BE2C (cell line): ENCODE results near the gene MECR.
A peak's percentile ranks its signal among the peaks of the same experiment; 100 is the strongest.

ENCODE experiments used
- DNase-seq: peaks from one replicate; pipeline ENCODE4 v3.0.0-alpha.2; 2020
- H3K27me3 ChIP-seq: fragments of 250-450 bp; sonication (Bioruptor Pico); 2 replicates; pipeline ENCODE4 v1.5.1; 2020; ENCODE audit warnings: mild to moderate bottlenecking
- H3K36me3 ChIP-seq: fragments of 250-450 bp; sonication (Bioruptor Pico); 2 replicates; pipeline ENCODE4 v1.5.1; 2020; ENCODE audit warnings: mild to moderate bottlenecking
- H3K4me1 ChIP-seq: fragments of 250-450 bp; sonication (Bioruptor Pico); 2 replicates; pipeline ENCODE4 v1.5.1; 2020
- H3K4me3 ChIP-seq: 2 replicates; pipeline ENCODE4 v1.5.1; 2011; ENCODE audit warnings: low read depth, low read length
- H3K9me3 ChIP-seq: fragments of 250-450 bp; sonication (Bioruptor Pico); 2 replicates; pipeline ENCODE4 v1.5.1; 2020
- TF ChIP-seq, protein P1 (sequence below): IDR thresholded peaks from 2 replicates; pipeline ENCODE4 v1.5.1; 2012; ENCODE audit warnings: mild to moderate bottlenecking, low read depth, low read length

The MECR gene

DNA sequence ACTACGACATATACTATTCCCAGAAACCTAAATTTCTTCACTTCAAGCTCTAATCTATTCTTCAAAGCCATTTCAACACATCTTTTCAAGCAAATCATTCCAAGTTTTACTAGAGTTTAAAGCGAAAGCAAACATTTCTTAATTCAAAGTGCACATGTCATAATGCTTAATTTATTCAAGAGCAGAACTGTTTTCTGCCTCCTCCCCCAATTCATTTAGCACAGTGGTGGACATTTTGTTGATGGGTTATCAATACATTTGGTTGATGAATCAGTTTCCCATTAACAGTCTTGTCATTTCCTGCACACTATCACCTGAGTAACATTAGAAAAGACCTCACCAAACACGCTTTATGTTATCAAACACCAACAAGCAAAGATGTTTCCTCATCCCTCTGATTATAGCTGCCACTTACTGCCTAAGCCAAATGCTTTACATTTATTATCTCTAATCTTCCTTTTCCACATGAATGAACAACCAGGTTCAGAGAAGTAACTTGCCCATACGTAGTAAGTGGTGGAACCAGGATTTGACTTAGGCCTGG, 51.0 kb downstream of the MECR start:
- TF ChIP-seq, protein P1, sequence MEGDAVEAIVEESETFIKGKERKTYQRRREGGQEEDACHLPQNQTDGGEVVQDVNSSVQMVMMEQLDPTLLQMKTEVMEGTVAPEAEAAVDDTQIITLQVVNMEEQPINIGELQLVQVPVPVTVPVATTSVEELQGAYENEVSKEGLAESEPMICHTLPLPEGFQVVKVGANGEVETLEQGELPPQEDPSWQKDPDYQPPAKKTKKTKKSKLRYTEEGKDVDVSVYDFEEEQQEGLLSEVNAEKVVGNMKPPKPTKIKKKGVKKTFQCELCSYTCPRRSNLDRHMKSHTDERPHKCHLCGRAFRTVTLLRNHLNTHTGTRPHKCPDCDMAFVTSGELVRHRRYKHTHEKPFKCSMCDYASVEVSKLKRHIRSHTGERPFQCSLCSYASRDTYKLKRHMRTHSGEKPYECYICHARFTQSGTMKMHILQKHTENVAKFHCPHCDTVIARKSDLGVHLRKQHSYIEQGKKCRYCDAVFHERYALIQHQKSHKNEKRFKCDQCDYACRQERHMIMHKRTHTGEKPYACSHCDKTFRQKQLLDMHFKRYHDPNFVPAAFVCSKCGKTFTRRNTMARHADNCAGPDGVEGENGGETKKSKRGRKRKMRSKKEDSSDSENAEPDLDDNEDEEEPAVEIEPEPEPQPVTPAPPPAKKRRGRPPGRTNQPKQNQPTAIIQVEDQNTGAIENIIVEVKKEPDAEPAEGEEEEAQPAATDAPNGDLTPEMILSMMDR: no peak
- peak overlapping the region; percentile 66 for H3K4me3 ChIP-seq
- peaks cover 5% of the 10 kb centered on the region for H3K36me3 ChIP-seq
- no peaks in the 10 kb centered on the region for H3K9me3 ChIP-seq
- H3K4me1 ChIP-seq: no peaks in the 10 kb centered on the region
- no peaks in the 10 kb centered on the region for H3K27me3 ChIP-seq
- no peak for DNase-seq

DNA sequence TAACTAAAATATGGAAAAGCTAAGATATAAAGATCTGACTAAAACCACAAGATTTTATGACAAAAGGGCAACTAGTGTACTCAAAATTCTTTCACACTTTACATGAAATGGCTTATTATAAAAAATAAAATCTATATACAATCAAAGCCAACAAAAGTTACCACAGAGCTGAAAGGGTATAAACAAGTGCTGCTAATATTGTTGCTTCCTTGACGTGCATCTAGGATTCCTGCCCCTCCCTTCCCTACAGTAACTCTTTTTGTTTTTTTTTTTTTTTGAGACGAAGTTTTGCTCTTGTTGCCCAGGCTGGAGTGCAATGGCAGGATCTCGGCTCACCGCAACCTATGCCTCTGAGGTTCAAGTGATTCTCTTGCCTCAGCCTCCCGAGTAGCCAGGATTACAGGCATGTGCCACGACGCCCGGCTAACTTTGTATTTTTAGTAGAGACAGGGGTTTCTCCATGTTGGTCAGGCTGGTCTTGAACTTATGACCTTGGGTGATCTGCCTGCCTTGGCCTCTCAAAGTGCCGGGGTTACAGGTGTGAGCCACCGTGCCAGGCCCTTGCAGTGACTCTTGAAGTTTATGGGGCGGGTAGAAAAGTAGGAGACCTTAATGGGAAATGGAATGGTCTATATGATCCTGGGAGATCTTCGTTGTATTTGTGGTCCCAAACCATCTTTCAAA, 53.6 kb downstream of the MECR start:
- peaks cover 5% of the 10 kb centered on the region for H3K36me3 ChIP-seq
- no peak overlapping the region for H3K4me3 ChIP-seq
- DNase-seq: no peak
- no peaks in the 10 kb centered on the region for H3K4me1 ChIP-seq
- H3K9me3 ChIP-seq: no peaks in the 10 kb centered on the region
- H3K27me3 ChIP-seq: no peaks in the 10 kb centered on the region
- TF ChIP-seq, protein P1: no peak

DNA sequence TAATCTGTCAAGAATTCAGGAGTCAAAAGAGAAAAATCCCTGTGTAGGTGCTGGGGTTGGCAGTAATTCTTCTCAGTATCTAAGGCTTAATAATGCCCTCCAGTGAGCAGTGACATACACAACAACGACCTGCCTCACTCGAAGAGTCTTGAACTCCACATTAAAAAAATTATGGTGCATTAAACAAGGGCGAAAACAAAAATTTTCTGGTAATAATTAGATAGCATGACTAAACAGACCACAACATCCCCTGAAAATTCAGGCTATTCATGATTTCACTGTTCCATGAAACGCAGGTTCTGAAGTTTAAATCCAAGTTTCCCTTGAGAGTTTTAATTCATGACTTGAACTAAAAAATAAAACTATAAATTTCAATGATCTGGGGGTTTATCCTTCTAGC, 54.2 kb downstream of the MECR start:
- H3K36me3 ChIP-seq: peaks cover 5% of the 10 kb centered on the region
- no peaks in the 10 kb centered on the region for H3K27me3 ChIP-seq
- H3K4me1 ChIP-seq: no peaks in the 10 kb centered on the region
- H3K9me3 ChIP-seq: no peaks in the 10 kb centered on the region
- TF ChIP-seq, protein P1: no peak
- no peak overlapping the region for H3K4me3 ChIP-seq
- no peak for DNase-seq

DNA sequence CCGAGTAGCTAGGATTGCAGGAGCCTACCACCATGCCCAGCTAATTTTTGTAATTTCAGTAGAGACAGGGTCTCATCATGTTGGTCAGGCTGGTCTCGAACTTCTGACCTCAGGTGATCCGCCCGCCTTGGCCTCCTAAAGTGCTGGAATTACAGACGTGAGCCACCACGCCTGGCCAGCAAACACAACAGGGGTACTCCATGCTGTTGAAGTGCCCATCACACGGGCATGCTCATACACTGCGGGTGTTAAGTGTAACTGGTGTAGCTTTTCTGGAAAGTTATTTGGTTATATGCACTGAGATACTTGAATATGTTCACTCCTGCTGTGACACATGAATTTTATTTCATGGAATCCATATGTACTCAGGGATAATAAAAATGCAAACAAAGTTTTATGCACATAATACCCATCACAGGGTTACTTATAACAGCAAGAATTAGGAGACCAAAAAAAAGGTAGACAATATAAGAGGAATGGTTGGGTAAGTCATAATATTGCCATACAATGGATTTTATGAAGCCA, 58.3 kb downstream of the MECR start:
- H3K27me3 ChIP-seq: no peaks in the 10 kb centered on the region
- H3K36me3 ChIP-seq: peaks cover 1% of the 10 kb centered on the region; the same call in 1 of the 2 replicates
- no peak for DNase-seq
- H3K4me3 ChIP-seq: no peak overlapping the region
- H3K4me1 ChIP-seq: no peaks in the 10 kb centered on the region
- H3K9me3 ChIP-seq: no peaks in the 10 kb centered on the region
- TF ChIP-seq, protein P1: no peak

- Histone ChIP-seq H3K27me3 (no peaks in the 10 kb centered on the region), H3K9me3 (no peaks in the 10 kb centered on the region), H3K4me1 (no peaks in the 10 kb centered on the region), H3K4me3 (no peak overlapping the region), H3K36me3 (peaks cover 6% of the 10 kb centered on the region; the same call in 1 of the 2 replicates)
- DNase-seq: no peak
- TF ChIP-seq, protein P1: no peak
These were observed 59.2 kb downstream of the MECR start for GRCh38 chr1:29171521-29171920.

- TF ChIP-seq, protein P1: no peak
- Histone ChIP-seq H3K4me1 (no peaks in the 10 kb centered on the region), H3K4me3 (no peak overlapping the region), H3K9me3 (no peaks in the 10 kb centered on the region), H3K27me3 (no peaks in the 10 kb centered on the region), H3K36me3 (peaks cover 10% of the 10 kb centered on the region)
- no peak for DNase-seq
These were observed 59.6 kb downstream of the MECR start for GRCh38 chr1:29171089-29171488.
